ENCODE measurements around the gene ABCD3.
"Not testable (repeated sequence)": the region's sequence is repeated elsewhere in the genome, so short reads cannot be mapped to it uniquely, and the experiment has no call there.

- not testable (repeated sequence) for TF ChIP-seq POLR2AphosphoS5, POLR2A (IDR thresholded peaks at IDR 0.05)
These were observed 11.9 kb downstream of the ABCD3 start for GRCh38 chr1:94430066-94430465.
